Liver (tissue), 9 donors: ENCODE data around the gene GRIN1. TPM values are rescaled to one million over a fixed set of nuclear protein-coding genes. Genes with fewer than 3 reads are reported as not detected.
A peak's percentile ranks its signal among the peaks of the same experiment; 100 is the strongest.

Experiments used
- DNase-seq: peaks from one replicate; pipeline ENCODE4 v3.0.0-alpha.2; 2017; ENCODE audit warnings: low spot score
- H3K27ac ChIP-seq, 2 donors: one replicate each; pipeline ENCODE4 v1.7.0; 2013; ENCODE audit warnings: inconsistent platforms in 2 of 2, low read length in 2 of 2, control low read depth in 1 of 2, low read depth in 1 of 2, mild to moderate bottlenecking in 1 of 2
- H3K27me3 ChIP-seq, 4 donors: one replicate each; pipeline versions ENCODE4 v1.6.1 to v1.7.0; 2013; ENCODE audit warnings: low read length in 3 of 4, inconsistent platforms in 1 of 4, mild to moderate bottlenecking in 1 of 4, moderate library complexity in 1 of 4; ENCODE audit not compliant: control insufficient read depth in 4 of 4, insufficient read depth in 4 of 4
- H3K36me3 ChIP-seq, 4 donors: one replicate each; pipeline versions ENCODE4 v1.6.1 to v1.7.0; 2013; ENCODE audit warnings: low read length in 3 of 4, mild to moderate bottlenecking in 3 of 4, low read depth in 1 of 4, moderate library complexity in 1 of 4; ENCODE audit not compliant: control insufficient read depth in 4 of 4, insufficient read depth in 3 of 4
- H3K4me1 ChIP-seq, 4 donors: one replicate each; pipeline versions ENCODE4 v1.6.1 to v1.7.0; 2013; ENCODE audit warnings: low read length in 3 of 4, mild to moderate bottlenecking in 3 of 4, moderate library complexity in 1 of 4; ENCODE audit not compliant: control insufficient read depth in 4 of 4, insufficient read depth in 4 of 4
- H3K4me3 ChIP-seq, 3 donors: one replicate each; pipeline versions ENCODE4 v1.6.1 to v1.7.0; 2013; ENCODE audit warnings: low read length in 3 of 3, control low read depth in 1 of 3, low read depth in 1 of 3, mild to moderate bottlenecking in 1 of 3
- H3K9ac ChIP-seq, 2 donors: one replicate each; pipeline ENCODE4 v1.7.0; 2013; ENCODE audit warnings: low read length in 2 of 2, mild to moderate bottlenecking in 2 of 2, moderate library complexity in 2 of 2, control low read depth in 1 of 2, low read depth in 1 of 2
- H3K9me3 ChIP-seq, 4 donors: one replicate each; pipeline versions ENCODE4 v1.6.1 to v1.7.0; 2013; ENCODE audit warnings: low read length in 3 of 4; ENCODE audit not compliant: control insufficient read depth in 4 of 4
- ATF3 ChIP-seq: IDR thresholded peaks from 2 replicates; pipeline ENCODE4 v1.6.1; 2016; ENCODE audit warnings: antibody characterized with exemption
- CTCF ChIP-seq: fragments of 150-350 bp; IDR thresholded peaks from 2 replicates; pipeline ENCODE4 v1.5.1; 2017; ENCODE audit warnings: improper control_type of control experiment, low read depth, low read length; ENCODE audit not compliant: missing input control
- EGR1 ChIP-seq, 2 donors: IDR thresholded peaks; 2 replicates each; pipeline ENCODE4 v1.6.1; 2016 to 2018; ENCODE audit warnings: antibody characterized with exemption in 2 of 2, low read depth in 2 of 2
- FOXA2 ChIP-seq: IDR thresholded peaks from 2 replicates; pipeline ENCODE4 v1.6.1; 2016; ENCODE audit warnings: antibody characterized with exemption
- GABPA ChIP-seq, 2 donors: IDR thresholded peaks in 1 of 2; conservative IDR thresholded peaks in 1 of 2; 2 replicates each; pipeline ENCODE4 v1.6.1; 2016; ENCODE audit warnings: antibody characterized with exemption in 2 of 2, mild to moderate bottlenecking in 1 of 2, moderate library complexity in 1 of 2
- HNF4G ChIP-seq: IDR thresholded peaks from 2 replicates; pipeline ENCODE4 v1.6.1; 2016; ENCODE audit warnings: antibody characterized with exemption
- JUND ChIP-seq, 2 donors: IDR thresholded peaks; 2 replicates each; pipeline ENCODE4 v1.6.1; 2016; ENCODE audit warnings: antibody characterized with exemption in 2 of 2
- MAX ChIP-seq: IDR thresholded peaks from 2 replicates; pipeline ENCODE4 v1.6.1; 2016; ENCODE audit warnings: antibody characterized with exemption
- NR2F2 ChIP-seq: IDR thresholded peaks from 2 replicates; pipeline ENCODE4 v1.6.1; 2016; ENCODE audit warnings: antibody characterized with exemption
- RAD21 ChIP-seq, 2 donors: IDR thresholded peaks; 2 replicates each; pipeline ENCODE4 v1.6.1; 2016; ENCODE audit warnings: antibody characterized with exemption in 2 of 2, mild to moderate bottlenecking in 2 of 2
- RXRA ChIP-seq, 2 donors: IDR thresholded peaks; 2 replicates each; pipeline ENCODE4 v1.6.1; 2017 to 2018; ENCODE audit warnings: antibody characterized with exemption in 2 of 2, mild to moderate bottlenecking in 1 of 2
- SP1 ChIP-seq: IDR thresholded peaks from 2 replicates; pipeline ENCODE4 v1.6.1; 2018; ENCODE audit warnings: antibody characterized with exemption, mild to moderate bottlenecking
- TAF1 ChIP-seq: conservative IDR thresholded peaks from 2 replicates; pipeline ENCODE4 v1.6.1; 2016; ENCODE audit warnings: antibody characterized with exemption, mild to moderate bottlenecking
- WGBS: extraction: QIAGEN DNeasy Blood & Tissue Kit; methylation state at CpG from one replicate; pipeline ENCODE4 v1.1.7; 2013; 5-methylcytosine and 5-hydroxymethylcytosine counted together
- polyA plus RNA-seq, 2 donors: library from polyadenylated mRNA; stranded (reverse) in 1 of 2; unstranded in 1 of 2; fragments of 200-250 nt in 1 of 2; fragments of >200 nt in 1 of 2; fragmentation: Nextera tagmentation in 1 of 2; extraction: Ambion mirVana in 1 of 2; gene quantifications; one replicate each; pipeline versions ENCODE4 v1.2.1 to v1.2.3, GENCODE V29; 2013 to 2015
- total RNA-seq, 2 donors: library from RNA; depleted of rRNA; stranded (reverse); fragments of >200 nt; gene quantifications; one replicate each; pipeline ENCODE4 v1.2.3, GENCODE V29; 2014
- TF ChIP-seq, protein P1 (sequence below): IDR thresholded peaks from 2 replicates; pipeline ENCODE4 v1.6.1; 2016; ENCODE audit warnings: antibody characterized with exemption, mild to moderate bottlenecking
- TF ChIP-seq, protein P2 (sequence below): IDR thresholded peaks from 2 replicates; pipeline ENCODE4 v1.6.1; 2016; ENCODE audit warnings: antibody characterized with exemption
- donor health status: healthy.
- donor health status: healthy.
- donor health status: healthy.
- donor health status: healthy.
- donor health status: healthy.

GRIN1 gene
- total RNA-seq = not detected
- polyA plus RNA-seq = under 1 TPM in 1 of 2 donors, not detected in 1; 0.05 TPM

- 11% methylated on average over 104 of the region's 104 CpGs for WGBS
- no peak within 1 kb of the TSS for H3K4me3 ChIP-seq
- no peaks in the 10 kb centered on the region for H3K4me1 ChIP-seq
- no peak within 1 kb of the TSS for H3K27ac ChIP-seq
- peaks cover 6 to 17% (median 11%) of the 10 kb centered on the region in 4 donors for H3K27me3 ChIP-seq
- no peaks in the 10 kb centered on the region for H3K36me3 ChIP-seq
- no peak within 1 kb of the TSS for H3K9ac ChIP-seq
- no peaks in the 10 kb centered on the region for H3K9me3 ChIP-seq
- no peak for TF ChIP-seq GABPA (IDR thresholded peaks at IDR 0.05 in 1 of 2, conservative IDR thresholded peaks at IDR 0.05 in 1 of 2)
- no peak for TF ChIP-seq TAF1
- no peak for TF ChIP-seq RXRA (IDR thresholded peaks at IDR 0.05)
- TF ChIP-seq, protein P1, sequence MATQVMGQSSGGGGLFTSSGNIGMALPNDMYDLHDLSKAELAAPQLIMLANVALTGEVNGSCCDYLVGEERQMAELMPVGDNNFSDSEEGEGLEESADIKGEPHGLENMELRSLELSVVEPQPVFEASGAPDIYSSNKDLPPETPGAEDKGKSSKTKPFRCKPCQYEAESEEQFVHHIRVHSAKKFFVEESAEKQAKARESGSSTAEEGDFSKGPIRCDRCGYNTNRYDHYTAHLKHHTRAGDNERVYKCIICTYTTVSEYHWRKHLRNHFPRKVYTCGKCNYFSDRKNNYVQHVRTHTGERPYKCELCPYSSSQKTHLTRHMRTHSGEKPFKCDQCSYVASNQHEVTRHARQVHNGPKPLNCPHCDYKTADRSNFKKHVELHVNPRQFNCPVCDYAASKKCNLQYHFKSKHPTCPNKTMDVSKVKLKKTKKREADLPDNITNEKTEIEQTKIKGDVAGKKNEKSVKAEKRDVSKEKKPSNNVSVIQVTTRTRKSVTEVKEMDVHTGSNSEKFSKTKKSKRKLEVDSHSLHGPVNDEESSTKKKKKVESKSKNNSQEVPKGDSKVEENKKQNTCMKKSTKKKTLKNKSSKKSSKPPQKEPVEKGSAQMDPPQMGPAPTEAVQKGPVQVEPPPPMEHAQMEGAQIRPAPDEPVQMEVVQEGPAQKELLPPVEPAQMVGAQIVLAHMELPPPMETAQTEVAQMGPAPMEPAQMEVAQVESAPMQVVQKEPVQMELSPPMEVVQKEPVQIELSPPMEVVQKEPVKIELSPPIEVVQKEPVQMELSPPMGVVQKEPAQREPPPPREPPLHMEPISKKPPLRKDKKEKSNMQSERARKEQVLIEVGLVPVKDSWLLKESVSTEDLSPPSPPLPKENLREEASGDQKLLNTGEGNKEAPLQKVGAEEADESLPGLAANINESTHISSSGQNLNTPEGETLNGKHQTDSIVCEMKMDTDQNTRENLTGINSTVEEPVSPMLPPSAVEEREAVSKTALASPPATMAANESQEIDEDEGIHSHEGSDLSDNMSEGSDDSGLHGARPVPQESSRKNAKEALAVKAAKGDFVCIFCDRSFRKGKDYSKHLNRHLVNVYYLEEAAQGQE = peak; percentile 95
- TF ChIP-seq, protein P2, sequence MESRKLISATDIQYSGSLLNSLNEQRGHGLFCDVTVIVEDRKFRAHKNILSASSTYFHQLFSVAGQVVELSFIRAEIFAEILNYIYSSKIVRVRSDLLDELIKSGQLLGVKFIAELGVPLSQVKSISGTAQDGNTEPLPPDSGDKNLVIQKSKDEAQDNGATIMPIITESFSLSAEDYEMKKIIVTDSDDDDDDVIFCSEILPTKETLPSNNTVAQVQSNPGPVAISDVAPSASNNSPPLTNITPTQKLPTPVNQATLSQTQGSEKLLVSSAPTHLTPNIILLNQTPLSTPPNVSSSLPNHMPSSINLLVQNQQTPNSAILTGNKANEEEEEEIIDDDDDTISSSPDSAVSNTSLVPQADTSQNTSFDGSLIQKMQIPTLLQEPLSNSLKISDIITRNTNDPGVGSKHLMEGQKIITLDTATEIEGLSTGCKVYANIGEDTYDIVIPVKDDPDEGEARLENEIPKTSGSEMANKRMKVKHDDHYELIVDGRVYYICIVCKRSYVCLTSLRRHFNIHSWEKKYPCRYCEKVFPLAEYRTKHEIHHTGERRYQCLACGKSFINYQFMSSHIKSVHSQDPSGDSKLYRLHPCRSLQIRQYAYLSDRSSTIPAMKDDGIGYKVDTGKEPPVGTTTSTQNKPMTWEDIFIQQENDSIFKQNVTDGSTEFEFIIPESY = no peak
- no peak for TF ChIP-seq MAX
- DNase-seq = no peak
Observed at GRCh38 chr9:137138722-137139467, at the start of gene GRIN1. GRIN1 (plus strand) TSS chr9:137139154; CDS start chr9:137139487, 333 bp downstream.

DNA sequence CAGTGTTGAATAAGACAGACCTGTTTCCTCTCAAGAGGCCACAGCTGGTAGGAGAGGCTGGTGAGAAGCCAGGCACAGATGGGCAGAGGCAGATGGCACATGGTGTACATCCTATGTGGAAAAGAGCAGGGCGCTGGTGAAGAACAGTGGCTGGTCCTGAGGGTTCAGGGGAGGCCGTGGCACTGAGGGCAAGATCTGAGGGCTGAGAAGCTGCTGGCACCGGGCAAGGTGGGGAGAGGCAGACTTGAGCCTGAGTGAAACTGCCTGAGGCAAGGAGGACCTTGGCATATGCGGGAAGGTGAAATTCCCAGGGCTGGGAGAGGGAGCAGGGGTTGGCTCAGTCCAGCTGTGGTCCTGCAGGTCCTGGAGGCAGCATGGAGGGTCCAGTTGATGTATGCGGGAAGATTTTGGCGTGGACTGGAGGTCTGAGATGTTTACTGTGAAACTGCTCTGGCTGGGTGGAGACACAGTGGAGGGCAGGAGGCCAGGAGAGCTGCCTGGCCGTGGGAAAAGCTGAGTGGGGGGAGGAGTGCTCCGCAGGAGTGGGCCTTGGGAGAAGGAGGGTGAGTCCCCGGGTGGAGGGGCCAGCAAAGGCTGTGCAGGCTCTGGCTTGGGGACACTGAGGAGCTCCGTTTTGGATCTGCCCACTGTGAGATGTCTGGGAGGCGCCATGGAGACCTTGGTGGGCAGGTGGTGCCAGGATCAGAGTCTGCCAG is 49.6 kb upstream of the GRIN1 start:
- H3K4me3 ChIP-seq = no peak overlapping the region
- 92% methylated on average over 11 of the region's 11 CpGs for WGBS
- no peak for DNase-seq
- peaks cover 0 to 20% (median 6%) of the 10 kb centered on the region in 4 donors for H3K36me3 ChIP-seq
- H3K4me1 ChIP-seq = peaks cover 5 to 20% (median 11%) of the 10 kb centered on the region in 4 donors
- no peak overlapping the region for H3K27ac ChIP-seq
- H3K9me3 ChIP-seq = no peaks in the 10 kb centered on the region
- H3K9ac ChIP-seq = no peak overlapping the region
- H3K27me3 ChIP-seq = no peaks in the 10 kb centered on the region
- TF ChIP-seq CTCF (no peak), NR2F2 (no peak), GABPA (IDR thresholded peaks at IDR 0.05 in 1 of 2, conservative IDR thresholded peaks at IDR 0.05 in 1 of 2) (no peak), HNF4G (no peak), EGR1 (IDR thresholded peaks at IDR 0.05; ENCODE audit: low read depth in 2 of 2) (no peak), ATF3 (no peak), FOXA2 (no peak), MAX (no peak), RAD21 (IDR thresholded peaks at IDR 0.05) (no peak), SP1 (no peak), RXRA (IDR thresholded peaks at IDR 0.05) (no peak), JUND (IDR thresholded peaks at IDR 0.05) (no peak)
- TF ChIP-seq, protein P1 = no peak
